WTC11 (cell line): ENCODE data around the gene TSSK2. TPM values are rescaled to one million over a fixed set of nuclear protein-coding genes. Genes with fewer than 3 reads are reported as not detected.
A peak's percentile ranks its signal among the peaks of the same experiment; 100 is the strongest.

Source experiments
- ATAC-seq: fragments of 200-7000 bp; cut with Tn5 transposase; 2 replicates; pipeline ENCODE4 v1.10.0; 2021; ENCODE audit warnings: mild to moderate bottlenecking, moderate library complexity
- CTCF ChIA-PET: fragments of 300-600 bp; sonication (Branson Sonifier 250); formaldehyde crosslinking; loops from one replicate; lab custom pipeline; 2021; ENCODE audit warnings: antibody characterized with exemption; lab: Charles Lee
- POLR2A ChIA-PET: fragments of 350-600 bp; sonication (Branson Sonifier 250); formaldehyde crosslinking; loops from one replicate; lab custom pipeline; 2021; ENCODE audit warnings: antibody characterized with exemption; lab: Charles Lee
- DNase-seq: peaks from one replicate; pipeline ENCODE4 v3.0.0; 2021; ENCODE audit warnings: low spot score
- H3K27ac Mint-ChIP-seq: 2 replicates; pipeline ENCODE4 v1.8.0; 2021; ENCODE audit warnings: mixed read lengths
- H3K27me3 Mint-ChIP-seq: 2 replicates; pipeline ENCODE4 v1.8.0; 2021; ENCODE audit warnings: low read depth, mild to moderate bottlenecking, moderate library complexity, mixed read lengths
- H3K36me3 Mint-ChIP-seq: 2 replicates; pipeline ENCODE4 v1.8.0; 2021; ENCODE audit warnings: mixed read lengths
- H3K4me1 Mint-ChIP-seq: 2 replicates; pipeline ENCODE4 v1.8.0; 2022; ENCODE audit warnings: mixed read lengths
- H3K4me3 Mint-ChIP-seq: 2 replicates; pipeline ENCODE4 v1.8.0; 2021; ENCODE audit warnings: mild to moderate bottlenecking, moderate library complexity, mixed read lengths
- H3K9me3 Mint-ChIP-seq: 2 replicates; pipeline ENCODE4 v1.8.0; 2021; ENCODE audit warnings: mixed read lengths
- ATF2 ChIP-seq: sonication (generic); formaldehyde crosslinking; IDR thresholded peaks from 2 replicates; pipeline ENCODE4 v1.8.1; 2022; ENCODE audit warnings: low read depth, missing genetic modification reagents, borderline replicate concordance
- FOXP1 ChIP-seq: sonication (generic); formaldehyde crosslinking; IDR thresholded peaks from 2 replicates; pipeline ENCODE4 v1.8.0; 2022; ENCODE audit warnings: missing genetic modification reagents, mild to moderate bottlenecking, moderate library complexity, borderline replicate concordance
- GTF2I ChIP-seq: fragments of 250-450 bp; sonication (Bioruptor Pico); conservative IDR thresholded peaks from 2 replicates; pipeline ENCODE4 v1.4.0; 2021; ENCODE audit warnings: mild to moderate bottlenecking
- JAZF1 ChIP-seq: fragments of 250-450 bp; sonication (Bioruptor Pico); IDR thresholded peaks from 2 replicates; pipeline ENCODE4 v1.9.0; 2021; ENCODE audit warnings: moderate library complexity, mild to moderate bottlenecking, inconsistent platforms
- KAT7 ChIP-seq: sonication (generic); formaldehyde crosslinking; IDR thresholded peaks from 2 replicates; pipeline ENCODE4 v1.8.1; 2023; ENCODE audit warnings: missing genetic modification reagents, mild to moderate bottlenecking, borderline replicate concordance
- NFYB ChIP-seq: sonication (generic); formaldehyde crosslinking; conservative IDR thresholded peaks from 2 replicates; pipeline ENCODE4 v1.8.0; 2022; ENCODE audit warnings: low read depth, missing genetic modification reagents
- NR1H2 ChIP-seq: sonication (generic); formaldehyde crosslinking; IDR thresholded peaks from 2 replicates; pipeline ENCODE4 v1.9.0; 2021; ENCODE audit warnings: mild to moderate bottlenecking, moderate library complexity, missing genetic modification reagents
- NR3C1 ChIP-seq: sonication (generic); formaldehyde crosslinking; conservative IDR thresholded peaks from 2 replicates; pipeline ENCODE4 v1.8.1; 2023; ENCODE audit warnings: low read depth, mild to moderate bottlenecking, missing genetic modification reagents
- SMAD3 ChIP-seq: sonication (generic); formaldehyde crosslinking; IDR thresholded peaks from 2 replicates; pipeline ENCODE4 v1.8.0; 2022; ENCODE audit warnings: missing genetic modification reagents, mild to moderate bottlenecking, borderline replicate concordance
- SMAD4 ChIP-seq: sonication (generic); formaldehyde crosslinking; IDR thresholded peaks from 2 replicates; pipeline ENCODE4 v1.8.0; 2022; ENCODE audit warnings: mild to moderate bottlenecking, missing genetic modification reagents
- ZNF263 ChIP-seq: sonication (generic); formaldehyde crosslinking; IDR thresholded peaks from 2 replicates; pipeline ENCODE4 v1.8.1; 2022; ENCODE audit warnings: low read depth, mild to moderate bottlenecking, moderate library complexity, missing genetic modification reagents
- ZNF416 ChIP-seq: fragments of 250-450 bp; sonication (Bioruptor Pico); IDR thresholded peaks from 2 replicates; pipeline ENCODE4 v1.9.0; 2021; ENCODE audit warnings: mild to moderate bottlenecking, inconsistent platforms
- total RNA-seq: library from RNA; stranded (reverse); gene quantifications from 3 replicates; pipeline ENCODE4 v1.2.3, GENCODE V29; 2021
- TF ChIP-seq, protein P1 (sequence below): fragments of 250-450 bp; sonication (Bioruptor Pico); IDR thresholded peaks from 2 replicates; pipeline ENCODE4 v1.9.0; 2021; ENCODE audit warnings: moderate library complexity, mild to moderate bottlenecking, inconsistent platforms, borderline replicate concordance
- TF ChIP-seq, protein P2 (sequence below): sonication (generic); formaldehyde crosslinking; IDR thresholded peaks from 2 replicates; pipeline ENCODE4 v1.8.0; 2023; ENCODE audit warnings: missing genetic modification reagents, mild to moderate bottlenecking, borderline replicate concordance

The TSSK2 gene
- total RNA-seq, 1 experiment from 2014 or later, result not detected

DNA sequence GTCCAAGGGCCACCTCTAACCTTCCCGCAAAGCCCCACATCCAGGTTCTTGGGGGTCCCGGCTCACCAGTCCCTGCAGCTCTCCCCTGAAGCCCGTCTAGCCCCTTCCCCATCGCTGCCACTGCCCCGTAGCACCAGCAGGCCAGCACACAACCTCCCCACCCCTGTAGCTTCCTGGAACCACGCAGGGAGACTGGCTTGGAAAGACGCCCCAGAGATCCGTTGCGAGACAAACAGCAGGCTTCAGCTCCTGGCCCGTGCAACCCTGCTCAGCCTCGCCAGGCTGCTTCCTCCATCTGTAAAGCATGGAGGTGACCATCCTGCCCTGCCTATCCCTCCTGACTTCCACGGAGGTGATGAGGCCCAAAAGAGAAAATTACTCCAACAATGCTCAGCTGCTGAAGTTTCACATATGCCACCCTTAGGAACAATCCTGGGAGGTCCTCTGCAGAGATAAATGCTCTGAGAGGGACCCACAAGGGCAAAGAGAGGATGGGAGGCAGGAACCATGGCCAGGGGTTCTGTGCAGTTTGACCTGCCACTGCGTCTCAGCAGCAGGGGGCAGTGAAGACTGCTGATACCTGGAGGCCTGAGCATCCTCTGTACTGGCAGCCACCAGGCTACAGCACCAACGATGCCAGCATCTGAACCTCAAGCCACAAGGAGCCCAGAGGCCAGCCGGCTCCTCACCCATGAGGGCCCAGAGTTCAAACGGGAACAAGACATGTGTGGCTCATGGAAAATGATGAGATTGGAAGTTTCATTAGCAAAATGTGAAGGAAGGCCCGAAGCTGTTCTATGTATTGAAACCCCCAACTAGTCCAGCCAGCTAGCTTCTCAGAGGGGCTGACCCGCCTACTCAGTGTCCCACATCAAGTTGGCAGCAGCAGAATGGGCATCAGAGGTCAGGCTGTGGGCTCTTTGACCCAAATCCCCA lies 25.0 kb upstream of the TSSK2 start (continued):
- no peak for TF ChIP-seq KAT7 (CRISPR knock-in tag)
- no peak for TF ChIP-seq SMAD3 (CRISPR knock-in tag)
- TF ChIP-seq, all 79 proteins: peak for 0

GRCh38 chr22:19106886-19107729 lies 24.0 kb upstream of the TSSK2 start:
- TF ChIP-seq FOXP1 (no peak), ZNF416 (CRISPR knock-in tag) (no peak), NFYB (CRISPR knock-in tag) (no peak), ATF2 (CRISPR knock-in tag) (no peak), JAZF1 (no peak), NR1H2 (CRISPR knock-in tag) (no peak), SMAD4 (CRISPR knock-in tag) (no peak), GTF2I (CRISPR knock-in tag) (no peak), ZNF263 (CRISPR knock-in tag) (no peak)
- TF ChIP-seq, protein P1, sequence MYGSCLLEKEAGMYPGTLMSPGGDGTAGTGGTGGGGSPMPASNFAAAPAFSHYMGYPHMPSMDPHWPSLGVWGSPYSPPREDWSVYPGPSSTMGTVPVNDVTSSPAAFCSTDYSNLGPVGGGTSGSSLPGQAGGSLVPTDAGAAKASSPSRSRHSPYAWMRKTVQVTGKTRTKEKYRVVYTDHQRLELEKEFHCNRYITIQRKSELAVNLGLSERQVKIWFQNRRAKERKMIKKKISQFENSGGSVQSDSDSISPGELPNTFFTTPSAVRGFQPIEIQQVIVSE (CRISPR knock-in tag), result no peak
- TF ChIP-seq, protein P2, sequence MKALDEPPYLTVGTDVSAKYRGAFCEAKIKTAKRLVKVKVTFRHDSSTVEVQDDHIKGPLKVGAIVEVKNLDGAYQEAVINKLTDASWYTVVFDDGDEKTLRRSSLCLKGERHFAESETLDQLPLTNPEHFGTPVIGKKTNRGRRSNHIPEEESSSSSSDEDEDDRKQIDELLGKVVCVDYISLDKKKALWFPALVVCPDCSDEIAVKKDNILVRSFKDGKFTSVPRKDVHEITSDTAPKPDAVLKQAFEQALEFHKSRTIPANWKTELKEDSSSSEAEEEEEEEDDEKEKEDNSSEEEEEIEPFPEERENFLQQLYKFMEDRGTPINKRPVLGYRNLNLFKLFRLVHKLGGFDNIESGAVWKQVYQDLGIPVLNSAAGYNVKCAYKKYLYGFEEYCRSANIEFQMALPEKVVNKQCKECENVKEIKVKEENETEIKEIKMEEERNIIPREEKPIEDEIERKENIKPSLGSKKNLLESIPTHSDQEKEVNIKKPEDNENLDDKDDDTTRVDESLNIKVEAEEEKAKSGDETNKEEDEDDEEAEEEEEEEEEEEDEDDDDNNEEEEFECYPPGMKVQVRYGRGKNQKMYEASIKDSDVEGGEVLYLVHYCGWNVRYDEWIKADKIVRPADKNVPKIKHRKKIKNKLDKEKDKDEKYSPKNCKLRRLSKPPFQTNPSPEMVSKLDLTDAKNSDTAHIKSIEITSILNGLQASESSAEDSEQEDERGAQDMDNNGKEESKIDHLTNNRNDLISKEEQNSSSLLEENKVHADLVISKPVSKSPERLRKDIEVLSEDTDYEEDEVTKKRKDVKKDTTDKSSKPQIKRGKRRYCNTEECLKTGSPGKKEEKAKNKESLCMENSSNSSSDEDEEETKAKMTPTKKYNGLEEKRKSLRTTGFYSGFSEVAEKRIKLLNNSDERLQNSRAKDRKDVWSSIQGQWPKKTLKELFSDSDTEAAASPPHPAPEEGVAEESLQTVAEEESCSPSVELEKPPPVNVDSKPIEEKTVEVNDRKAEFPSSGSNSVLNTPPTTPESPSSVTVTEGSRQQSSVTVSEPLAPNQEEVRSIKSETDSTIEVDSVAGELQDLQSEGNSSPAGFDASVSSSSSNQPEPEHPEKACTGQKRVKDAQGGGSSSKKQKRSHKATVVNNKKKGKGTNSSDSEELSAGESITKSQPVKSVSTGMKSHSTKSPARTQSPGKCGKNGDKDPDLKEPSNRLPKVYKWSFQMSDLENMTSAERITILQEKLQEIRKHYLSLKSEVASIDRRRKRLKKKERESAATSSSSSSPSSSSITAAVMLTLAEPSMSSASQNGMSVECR, result no peak
- TF ChIP-seq, all 79 proteins: peak for 0
- DNase-seq (no peak), ATAC-seq (no peak)
- Mint-ChIP-seq H3K36me3 (no peaks in the 10 kb centered on the region), H3K4me3 (no peak overlapping the region), H3K27me3 (no peaks in the 10 kb centered on the region), H3K9me3 (no peaks in the 10 kb centered on the region), H3K27ac (no peak overlapping the region), H3K4me1 (peaks cover 25% of the 10 kb centered on the region)
- ChIA-PET CTCF (interaction anchor here (0.5 to 0.7 kb wide), 4 partner anchors 10 to 176 kb away, joined by 3 read pairs; no protein-coding TSS in a partner anchor), POLR2A (no interaction called here)

DNA sequence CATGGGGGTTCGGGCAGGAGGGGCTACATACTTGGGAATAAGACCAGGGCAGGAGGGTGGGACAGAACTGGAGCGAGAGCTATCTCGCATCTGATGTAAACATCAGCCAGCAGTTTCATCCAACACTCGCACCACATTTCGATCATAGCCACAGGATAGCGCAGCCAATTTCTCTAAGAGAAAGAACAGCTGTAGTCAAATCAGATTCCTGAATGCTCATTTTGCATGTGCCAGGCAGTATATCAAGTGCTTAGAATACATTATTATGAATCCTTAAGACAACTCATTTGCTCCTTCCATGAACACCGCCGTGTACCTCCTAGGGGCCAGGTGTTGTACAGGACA lies 23.4 kb upstream of the TSSK2 start:
- CTCF ChIA-PET, result interaction anchor here (0.5 to 1.1 kb wide), 2 partner anchors 11 to 72 kb away, joined by 3 read pairs; no protein-coding TSS in a partner anchor
- TF ChIP-seq NR3C1, result no peak
- no peaks in the 10 kb centered on the region for H3K9me3 Mint-ChIP-seq
- peaks cover 25% of the 10 kb centered on the region for H3K4me1 Mint-ChIP-seq
- ATAC-seq, result no peak
- POLR2A ChIA-PET, result no interaction called here
- no peak overlapping the region for H3K4me3 Mint-ChIP-seq
- H3K27ac Mint-ChIP-seq, result peak overlapping the region; percentile 46; the same call in 1 of the 2 replicates
- no peak for DNase-seq
- no peaks in the 10 kb centered on the region for H3K36me3 Mint-ChIP-seq
- H3K27me3 Mint-ChIP-seq, result no peaks in the 10 kb centered on the region
